MCF 10A (cell line): ENCODE data around the gene SLC12A5. TPM values are rescaled to one million over a fixed set of nuclear protein-coding genes. Genes with fewer than 3 reads are reported as not detected.

Source experiments
- BruUV-seq: library from RNA; stranded (reverse); fragments of 400-500 nt; replicated peaks from 2 replicates; lab custom pipeline; 2021; lab: Mats Ljungman, UMichigan
- CTCF ChIA-PET: fragments of 300-600 bp; sonication (Branson Sonifier 250); formaldehyde crosslinking; extraction: SDS; loops from one replicate; lab custom pipeline; 2021; ENCODE audit warnings: antibody characterized with exemption, inconsistent platforms; lab: Yijun Ruan, JAX
- POLR2A ChIA-PET: fragments of 300-600, 350-650 bp; sonication (Branson Sonifier 250); formaldehyde crosslinking; extraction: SDS; loops from one replicate; lab custom pipeline; 2020; ENCODE audit warnings: antibody characterized with exemption, inconsistent platforms; lab: Yijun Ruan, JAX
- DNase-seq: peaks from one replicate; pipeline ENCODE4 v3.0.0-alpha.2; 2018; ENCODE audit not compliant: unreplicated experiment
- H3K27ac Mint-ChIP-seq: one replicate; pipeline ENCODE4 v1.8.0; 2022; ENCODE audit warnings: mild to moderate bottlenecking, low read depth, mixed read lengths; ENCODE audit not compliant: unreplicated experiment
- H3K27me3 Mint-ChIP-seq: one replicate; pipeline ENCODE4 v1.8.0; 2022; ENCODE audit warnings: mixed read lengths; ENCODE audit not compliant: insufficient read depth, unreplicated experiment
- H3K36me3 Mint-ChIP-seq: one replicate; pipeline ENCODE4 v1.8.0; 2022; ENCODE audit warnings: mild to moderate bottlenecking, moderate library complexity, mixed read lengths; ENCODE audit not compliant: insufficient read depth, unreplicated experiment
- H3K4me1 Mint-ChIP-seq: one replicate; pipeline ENCODE4 v1.8.0; 2022; ENCODE audit warnings: mixed read lengths; ENCODE audit not compliant: insufficient read depth, unreplicated experiment
- H3K4me3 Mint-ChIP-seq: one replicate; pipeline ENCODE4 v1.8.0; 2022; ENCODE audit warnings: mild to moderate bottlenecking, moderate library complexity, mixed read lengths; ENCODE audit not compliant: unreplicated experiment
- H3K9me3 Mint-ChIP-seq: one replicate; pipeline ENCODE4 v1.8.0; 2022; ENCODE audit warnings: mixed read lengths; ENCODE audit not compliant: unreplicated experiment
- intact Hi-C: fragments of 100-400 bp; cut with micrococcal nuclease; formaldehyde crosslinking; loops from 2 replicates; pipeline ENCODE4 v1.14.1; 2022
- total RNA-seq: library from RNA; stranded (reverse); gene quantifications from 2 replicates; pipeline ENCODE4 v1.2.3, GENCODE V29; 2022
- TF ChIP-seq, protein P1 (sequence below): fragments of 200-600 bp; IDR thresholded peaks from one replicate; pipeline ENCODE4 v1.8.0; 2022; ENCODE audit warnings: antibody characterized with exemption, mild to moderate bottlenecking; ENCODE audit not compliant: unreplicated experiment

Gene SLC12A5
- total RNA-seq, 1 experiment from 2014 or later, result 0.75 TPM

DNA sequence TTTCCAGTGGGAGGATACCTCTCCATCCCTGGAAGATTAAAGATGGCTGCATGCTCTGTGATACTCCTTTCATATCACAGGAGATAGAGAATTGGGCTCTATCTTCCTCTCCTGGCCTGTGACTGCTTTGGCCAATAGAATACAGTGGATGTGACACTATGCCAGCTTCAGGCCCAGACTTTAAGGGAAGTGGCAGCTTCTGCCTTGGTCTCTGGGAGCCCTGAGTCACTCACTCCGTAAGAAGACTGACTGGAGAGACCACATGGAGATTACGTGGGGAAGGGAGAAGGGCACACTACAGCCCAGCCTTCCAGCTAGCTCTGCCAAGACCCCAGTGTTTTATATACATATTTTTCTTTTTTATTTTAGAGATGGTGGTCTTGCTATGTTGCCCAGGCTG is 30.7 kb upstream of the SLC12A5 start:
- intact Hi-C loops, result no loop called here
- H3K4me1 Mint-ChIP-seq, result peaks cover 19% of the 10 kb centered on the region
- H3K36me3 Mint-ChIP-seq, result no peaks in the 10 kb centered on the region
- TF ChIP-seq, protein P1, sequence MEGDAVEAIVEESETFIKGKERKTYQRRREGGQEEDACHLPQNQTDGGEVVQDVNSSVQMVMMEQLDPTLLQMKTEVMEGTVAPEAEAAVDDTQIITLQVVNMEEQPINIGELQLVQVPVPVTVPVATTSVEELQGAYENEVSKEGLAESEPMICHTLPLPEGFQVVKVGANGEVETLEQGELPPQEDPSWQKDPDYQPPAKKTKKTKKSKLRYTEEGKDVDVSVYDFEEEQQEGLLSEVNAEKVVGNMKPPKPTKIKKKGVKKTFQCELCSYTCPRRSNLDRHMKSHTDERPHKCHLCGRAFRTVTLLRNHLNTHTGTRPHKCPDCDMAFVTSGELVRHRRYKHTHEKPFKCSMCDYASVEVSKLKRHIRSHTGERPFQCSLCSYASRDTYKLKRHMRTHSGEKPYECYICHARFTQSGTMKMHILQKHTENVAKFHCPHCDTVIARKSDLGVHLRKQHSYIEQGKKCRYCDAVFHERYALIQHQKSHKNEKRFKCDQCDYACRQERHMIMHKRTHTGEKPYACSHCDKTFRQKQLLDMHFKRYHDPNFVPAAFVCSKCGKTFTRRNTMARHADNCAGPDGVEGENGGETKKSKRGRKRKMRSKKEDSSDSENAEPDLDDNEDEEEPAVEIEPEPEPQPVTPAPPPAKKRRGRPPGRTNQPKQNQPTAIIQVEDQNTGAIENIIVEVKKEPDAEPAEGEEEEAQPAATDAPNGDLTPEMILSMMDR, result no peak
- no TSS peak for BruUV-seq
- no peak for DNase-seq
- ChIA-PET POLR2A (no interaction called here), CTCF (interaction anchor here (0.6 to 4.8 kb wide), 3 partner anchors 15 to 474 kb away, joined by 3 to 61 read pairs (median 5); no protein-coding TSS in a partner anchor)
- H3K27ac Mint-ChIP-seq, result no peak overlapping the region
- H3K9me3 Mint-ChIP-seq, result no peaks in the 10 kb centered on the region
- H3K4me3 Mint-ChIP-seq, result no peak overlapping the region
- H3K27me3 Mint-ChIP-seq, result no peaks in the 10 kb centered on the region

DNA sequence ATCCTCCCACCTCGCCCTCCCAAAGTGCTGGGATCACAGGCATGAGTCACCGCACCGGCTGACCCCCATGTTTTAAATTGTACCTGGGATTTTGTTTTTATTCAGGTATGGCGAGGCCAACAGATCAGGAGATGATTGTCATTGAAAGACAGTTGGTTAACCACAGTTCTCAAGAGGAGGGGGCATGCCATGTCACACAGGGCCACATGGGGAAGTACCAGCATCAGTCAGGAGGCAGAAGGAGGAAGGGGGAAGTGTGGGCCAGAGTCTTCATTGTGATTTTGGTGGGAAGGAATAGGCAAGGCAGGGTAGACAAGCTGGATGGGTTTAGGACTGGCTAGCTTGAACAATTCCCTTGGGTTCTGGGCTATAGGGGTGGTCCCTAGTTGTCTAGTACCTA is 30.3 kb upstream of the SLC12A5 start:
- ChIA-PET CTCF (interaction anchor here (0.6 to 4.8 kb wide), 9 partner anchors 9 to 308 kb away, joined by 3 to 61 read pairs (median 4); no protein-coding TSS in a partner anchor), POLR2A (no interaction called here)
- H3K4me1 Mint-ChIP-seq, result peaks cover 14% of the 10 kb centered on the region
- no peaks in the 10 kb centered on the region for H3K27me3 Mint-ChIP-seq
- no peak overlapping the region for H3K27ac Mint-ChIP-seq
- TF ChIP-seq, protein P1, result no peak
- intact Hi-C loops, result no loop called here
- H3K4me3 Mint-ChIP-seq, result no peak overlapping the region
- DNase-seq, result no peak
- H3K36me3 Mint-ChIP-seq, result no peaks in the 10 kb centered on the region
- BruUV-seq, result no TSS peak
- H3K9me3 Mint-ChIP-seq, result no peaks in the 10 kb centered on the region

DNA sequence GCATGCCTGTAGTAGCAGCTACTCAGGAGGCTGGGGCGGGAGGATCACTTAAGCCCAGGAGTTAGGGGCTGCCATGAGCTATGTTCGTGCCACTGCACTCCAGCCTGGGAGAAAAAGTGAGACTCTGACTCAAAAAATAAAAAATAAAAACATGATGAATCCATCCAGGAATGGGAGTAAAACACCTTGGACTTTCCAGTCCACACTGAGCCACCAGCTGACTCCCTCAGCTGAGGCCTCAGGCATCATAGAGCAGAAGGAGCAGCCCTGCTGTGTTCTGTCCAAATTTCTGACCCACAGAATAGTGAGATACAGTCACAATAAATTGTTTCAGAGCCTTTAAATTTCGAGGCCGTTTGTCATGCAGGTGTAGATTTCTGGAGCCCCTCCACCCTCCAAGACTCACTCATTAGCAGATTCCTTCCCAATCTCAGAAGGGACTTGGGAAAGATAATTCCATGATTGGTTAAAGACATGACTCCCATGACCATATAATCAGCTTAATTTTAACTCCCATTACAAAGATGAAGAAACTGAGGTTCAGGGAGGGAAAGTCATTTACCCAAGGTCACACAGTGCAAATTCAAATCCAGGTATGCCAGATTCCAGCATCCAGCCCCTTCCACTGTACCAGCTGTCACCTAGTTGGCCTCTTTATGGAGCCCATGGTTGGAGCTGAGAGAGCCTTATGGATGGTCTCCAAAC is 29.3 kb upstream of the SLC12A5 start:
- Mint-ChIP-seq H3K4me3 (no peak overlapping the region), H3K27me3 (no peaks in the 10 kb centered on the region), H3K27ac (no peak overlapping the region), H3K9me3 (no peaks in the 10 kb centered on the region), H3K4me1 (peaks cover 18% of the 10 kb centered on the region), H3K36me3 (no peaks in the 10 kb centered on the region)
- ChIA-PET CTCF (interaction anchor here (0.6 to 4.8 kb wide), 9 partner anchors 8 to 307 kb away, joined by 3 to 61 read pairs (median 4); partner anchors contain the start of gene MMP9), POLR2A (interaction anchor here (0.8 kb wide), 1 partner anchor 364 kb away, joined by 3 read pairs; no protein-coding TSS in a partner anchor)
- TF ChIP-seq, protein P1, result no peak
- no peak for DNase-seq
- intact Hi-C loops, result no loop called here
- BruUV-seq, result no TSS peak

DNA sequence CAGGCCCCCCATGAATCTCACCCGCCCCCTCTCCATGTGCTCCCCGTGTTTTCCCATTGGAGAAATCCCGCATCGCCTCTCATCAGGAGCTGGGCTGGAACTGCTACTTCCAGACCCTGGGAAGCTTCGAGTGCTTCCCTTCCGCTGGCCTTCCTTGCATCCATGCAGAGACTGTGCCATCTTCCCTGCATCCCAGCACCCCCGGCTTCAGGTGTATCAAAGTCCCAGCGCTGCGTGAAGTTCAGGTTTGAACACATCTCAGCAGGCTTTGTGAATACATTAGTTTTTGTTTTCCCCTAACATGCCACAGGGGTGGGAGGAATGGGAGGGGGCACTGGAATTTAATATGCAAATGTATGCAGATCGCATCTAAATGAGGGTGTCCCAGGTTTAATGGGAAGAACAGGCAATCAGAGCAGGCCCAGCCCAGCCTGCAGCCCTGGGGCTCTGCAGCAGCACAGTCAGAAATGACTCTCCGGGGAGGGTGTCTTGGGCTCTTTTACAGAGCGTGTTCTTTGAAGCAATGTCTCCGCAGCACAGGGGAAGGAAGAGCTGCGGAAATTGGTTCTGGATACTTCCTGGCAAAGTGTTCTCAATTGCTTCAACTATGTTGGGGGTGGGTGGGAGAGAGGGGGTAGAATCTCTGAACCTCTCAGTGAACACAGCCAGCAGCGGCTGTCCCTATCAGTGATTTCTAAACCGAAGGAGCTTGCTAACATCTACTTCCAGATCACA is 28.6 kb upstream of the SLC12A5 start:
- TF ChIP-seq, protein P1, result no peak
- intact Hi-C loops, result no loop called here
- H3K27ac Mint-ChIP-seq, result no peak overlapping the region
- ChIA-PET CTCF (interaction anchor here (0.6 to 4.8 kb wide), 8 partner anchors 9 to 88 kb away, joined by 3 to 61 read pairs (median 4); partner anchors contain the start of gene MMP9), POLR2A (no interaction called here)
- H3K4me1 Mint-ChIP-seq, result peaks cover 12% of the 10 kb centered on the region
- no peaks in the 10 kb centered on the region for H3K36me3 Mint-ChIP-seq
- no peaks in the 10 kb centered on the region for H3K9me3 Mint-ChIP-seq
- H3K27me3 Mint-ChIP-seq, result no peaks in the 10 kb centered on the region
- H3K4me3 Mint-ChIP-seq, result no peak overlapping the region
- DNase-seq, result no peak
- BruUV-seq, result no TSS peak
